ENCODE data around the gene SPAG4.

DNA sequence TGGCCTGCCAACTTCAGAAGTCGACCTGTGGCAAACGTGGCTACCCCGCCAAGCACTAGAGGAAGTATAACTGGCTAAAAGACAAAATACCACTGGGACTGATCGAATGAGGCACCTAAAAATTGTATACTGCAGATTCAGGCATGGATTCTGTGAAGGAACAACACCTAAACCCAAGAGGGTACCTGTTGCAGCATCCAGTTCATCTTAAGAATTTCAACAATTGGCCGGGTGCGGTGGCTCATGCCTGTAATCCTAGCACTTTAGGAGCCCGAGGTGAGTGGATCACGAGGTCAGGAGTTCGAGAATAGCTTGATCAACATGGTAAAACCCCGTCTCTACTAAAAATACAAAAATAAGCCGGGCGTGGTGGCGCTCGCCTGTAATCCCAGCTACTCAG is 27.2 kb upstream of the SPAG4 start:
- TF ChIP-seq, protein P1, sequence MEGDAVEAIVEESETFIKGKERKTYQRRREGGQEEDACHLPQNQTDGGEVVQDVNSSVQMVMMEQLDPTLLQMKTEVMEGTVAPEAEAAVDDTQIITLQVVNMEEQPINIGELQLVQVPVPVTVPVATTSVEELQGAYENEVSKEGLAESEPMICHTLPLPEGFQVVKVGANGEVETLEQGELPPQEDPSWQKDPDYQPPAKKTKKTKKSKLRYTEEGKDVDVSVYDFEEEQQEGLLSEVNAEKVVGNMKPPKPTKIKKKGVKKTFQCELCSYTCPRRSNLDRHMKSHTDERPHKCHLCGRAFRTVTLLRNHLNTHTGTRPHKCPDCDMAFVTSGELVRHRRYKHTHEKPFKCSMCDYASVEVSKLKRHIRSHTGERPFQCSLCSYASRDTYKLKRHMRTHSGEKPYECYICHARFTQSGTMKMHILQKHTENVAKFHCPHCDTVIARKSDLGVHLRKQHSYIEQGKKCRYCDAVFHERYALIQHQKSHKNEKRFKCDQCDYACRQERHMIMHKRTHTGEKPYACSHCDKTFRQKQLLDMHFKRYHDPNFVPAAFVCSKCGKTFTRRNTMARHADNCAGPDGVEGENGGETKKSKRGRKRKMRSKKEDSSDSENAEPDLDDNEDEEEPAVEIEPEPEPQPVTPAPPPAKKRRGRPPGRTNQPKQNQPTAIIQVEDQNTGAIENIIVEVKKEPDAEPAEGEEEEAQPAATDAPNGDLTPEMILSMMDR (conservative IDR thresholded peaks at IDR 0.05; ENCODE audit: low read depth in 2 of 2), result no peak
- TF ChIP-seq, protein P2, sequence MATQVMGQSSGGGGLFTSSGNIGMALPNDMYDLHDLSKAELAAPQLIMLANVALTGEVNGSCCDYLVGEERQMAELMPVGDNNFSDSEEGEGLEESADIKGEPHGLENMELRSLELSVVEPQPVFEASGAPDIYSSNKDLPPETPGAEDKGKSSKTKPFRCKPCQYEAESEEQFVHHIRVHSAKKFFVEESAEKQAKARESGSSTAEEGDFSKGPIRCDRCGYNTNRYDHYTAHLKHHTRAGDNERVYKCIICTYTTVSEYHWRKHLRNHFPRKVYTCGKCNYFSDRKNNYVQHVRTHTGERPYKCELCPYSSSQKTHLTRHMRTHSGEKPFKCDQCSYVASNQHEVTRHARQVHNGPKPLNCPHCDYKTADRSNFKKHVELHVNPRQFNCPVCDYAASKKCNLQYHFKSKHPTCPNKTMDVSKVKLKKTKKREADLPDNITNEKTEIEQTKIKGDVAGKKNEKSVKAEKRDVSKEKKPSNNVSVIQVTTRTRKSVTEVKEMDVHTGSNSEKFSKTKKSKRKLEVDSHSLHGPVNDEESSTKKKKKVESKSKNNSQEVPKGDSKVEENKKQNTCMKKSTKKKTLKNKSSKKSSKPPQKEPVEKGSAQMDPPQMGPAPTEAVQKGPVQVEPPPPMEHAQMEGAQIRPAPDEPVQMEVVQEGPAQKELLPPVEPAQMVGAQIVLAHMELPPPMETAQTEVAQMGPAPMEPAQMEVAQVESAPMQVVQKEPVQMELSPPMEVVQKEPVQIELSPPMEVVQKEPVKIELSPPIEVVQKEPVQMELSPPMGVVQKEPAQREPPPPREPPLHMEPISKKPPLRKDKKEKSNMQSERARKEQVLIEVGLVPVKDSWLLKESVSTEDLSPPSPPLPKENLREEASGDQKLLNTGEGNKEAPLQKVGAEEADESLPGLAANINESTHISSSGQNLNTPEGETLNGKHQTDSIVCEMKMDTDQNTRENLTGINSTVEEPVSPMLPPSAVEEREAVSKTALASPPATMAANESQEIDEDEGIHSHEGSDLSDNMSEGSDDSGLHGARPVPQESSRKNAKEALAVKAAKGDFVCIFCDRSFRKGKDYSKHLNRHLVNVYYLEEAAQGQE (IDR thresholded peaks at IDR 0.05; ENCODE audit: unreplicated experiment), result no peak
